Neural cell (in vitro differentiated cells): ENCODE measurements around the gene IL9. TPM values are rescaled to one million over a fixed set of nuclear protein-coding genes. Genes with fewer than 3 reads are reported as not detected.

Experiments
- H2AFZ ChIP-seq: fragments of 200-600, 300-800 bp; sonication (generic), shearing (Covaris generic); 2 replicates; pipeline ENCODE4 v1.6.0; 2014; ENCODE audit warnings: low read depth, mild to moderate bottlenecking, antibody characterized with exemption, low read length, moderate library complexity
- H3F3A ChIP-seq: fragments of 200-600 bp; shearing (Covaris generic); 2 replicates; pipeline ENCODE4 v1.6.1; 2016; ENCODE audit warnings: mild to moderate bottlenecking, moderate library complexity, mixed read lengths, antibody characterized with exemption, low read length; ENCODE audit not compliant: insufficient read depth, poor library complexity, severe bottlenecking
- H3K27ac ChIP-seq: fragments of 200-600, 300-800 bp; sonication (generic), shearing (Covaris generic); 2 replicates; pipeline ENCODE4 v1.5.1; 2014; ENCODE audit warnings: mild to moderate bottlenecking, low read length, moderate library complexity
- H3K27me3 ChIP-seq: fragments of 300-800, 200-600 bp; sonication (generic), shearing (Covaris generic); 2 replicates; pipeline ENCODE4 v1.6.0; 2014; ENCODE audit warnings: mild to moderate bottlenecking, low read depth, low read length, moderate library complexity; ENCODE audit not compliant: insufficient read depth
- H3K36me3 ChIP-seq: fragments of 300-800, 200-600 bp; sonication (generic), shearing (Covaris generic); 2 replicates; pipeline ENCODE4 v1.5.1; 2014; ENCODE audit warnings: mild to moderate bottlenecking, antibody characterized with exemption, low read length, moderate library complexity; ENCODE audit not compliant: insufficient read depth
- H3K4me2 ChIP-seq: fragments of 300-800, 200-600 bp; sonication (generic), shearing (Covaris generic); 2 replicates; pipeline ENCODE4 v1.6.0; 2014; ENCODE audit warnings: mild to moderate bottlenecking, low read length
- H3K4me3 ChIP-seq: fragments of 300-800, 200-600 bp; sonication (generic), shearing (Covaris generic); 2 replicates; pipeline ENCODE4 v1.5.1; 2014; ENCODE audit warnings: mild to moderate bottlenecking, low read length, moderate library complexity
- H3K79me2 ChIP-seq: fragments of 200-600 bp; shearing (Covaris generic); replicated peaks from 2 replicates; pipeline ENCODE4 v1.6.0; 2014; ENCODE audit warnings: mild to moderate bottlenecking, low read length, moderate library complexity; ENCODE audit not compliant: insufficient read depth
- H3K9ac ChIP-seq: fragments of 300-800, 200-600 bp; sonication (generic), shearing (Covaris generic); 2 replicates; pipeline ENCODE4 v1.6.1; 2016; ENCODE audit warnings: mild to moderate bottlenecking, low read length, mixed read lengths
- H3K9me2 ChIP-seq: fragments of 200-600 bp; shearing (Covaris generic); 2 replicates; pipeline ENCODE4 v1.6.1; 2016; ENCODE audit warnings: mild to moderate bottlenecking, low read length, mixed read lengths; ENCODE audit not compliant: insufficient read depth
- H3K9me3 ChIP-seq: fragments of 200-600, 300-800 bp; sonication (generic), shearing (Covaris generic); 2 replicates; pipeline ENCODE4 v1.6.1; 2016; ENCODE audit warnings: mild to moderate bottlenecking, mixed run types, low read length, moderate library complexity, mixed read lengths
- H4K20me1 ChIP-seq: fragments of 200-600 bp; shearing (Covaris generic); 2 replicates; pipeline ENCODE4 v1.6.1; 2016; ENCODE audit warnings: mild to moderate bottlenecking, mixed run types; ENCODE audit not compliant: insufficient read depth
- CTCF ChIP-seq: fragments of 450-650 bp; IDR thresholded peaks from 2 replicates; pipeline ENCODE4 v1.5.1; 2014; ENCODE audit warnings: antibody characterized with exemption, mild to moderate bottlenecking, moderate library complexity; ENCODE audit not compliant: poor library complexity, severe bottlenecking
- EP300 ChIP-seq: fragments of 450-650 bp; conservative IDR thresholded peaks from 2 replicates; pipeline ENCODE4 v1.6.1; 2014; ENCODE audit warnings: antibody characterized with exemption, mild to moderate bottlenecking, moderate library complexity; ENCODE audit not compliant: poor library complexity, severe bottlenecking
- EZH2 ChIP-seq: fragments of 200-600, 300-800 bp; shearing (Covaris generic), sonication (generic); IDR thresholded peaks from 2 replicates; pipeline ENCODE4 v1.6.1; 2014; ENCODE audit warnings: antibody characterized with exemption, low read length, borderline replicate concordance, mild to moderate bottlenecking; ENCODE audit not compliant: insufficient read depth, poor library complexity, severe bottlenecking
- MXI1 ChIP-seq: fragments of 450-650 bp; conservative IDR thresholded peaks from 2 replicates; pipeline ENCODE4 v1.6.1; 2014; ENCODE audit warnings: antibody characterized with exemption, mild to moderate bottlenecking; ENCODE audit not compliant: poor library complexity, severe bottlenecking
- POLR2AphosphoS5 ChIP-seq: IDR thresholded peaks from 2 replicates; pipeline ENCODE4 v1.6.1; 2012
- RAD21 ChIP-seq: fragments of 450-650 bp; conservative IDR thresholded peaks from 2 replicates; pipeline ENCODE4 v1.6.1; 2014; ENCODE audit warnings: antibody characterized with exemption, mild to moderate bottlenecking, moderate library complexity
- SMC3 ChIP-seq: fragments of 450-650 bp; conservative IDR thresholded peaks from 2 replicates; pipeline ENCODE4 v1.6.1; 2014; ENCODE audit warnings: antibody characterized with exemption, mild to moderate bottlenecking, moderate library complexity; ENCODE audit not compliant: poor library complexity
- TAF1 ChIP-seq: IDR thresholded peaks from 2 replicates; pipeline ENCODE4 v1.6.1; 2012; ENCODE audit warnings: low read depth
- polyA plus RNA-seq: library from polyadenylated mRNA; depleted of rRNA; stranded (reverse); fragments of >200 nt; gene quantifications from 2 replicates; pipeline ENCODE4 v1.2.3, GENCODE V29; 2014
- TF ChIP-seq, protein P1 (sequence below): IDR thresholded peaks from 2 replicates; pipeline ENCODE4 v1.6.1; 2012; ENCODE audit warnings: borderline replicate concordance

The IL9 gene
- polyA plus RNA-seq, 1 donor from 2014 or later: not detected

DNA sequence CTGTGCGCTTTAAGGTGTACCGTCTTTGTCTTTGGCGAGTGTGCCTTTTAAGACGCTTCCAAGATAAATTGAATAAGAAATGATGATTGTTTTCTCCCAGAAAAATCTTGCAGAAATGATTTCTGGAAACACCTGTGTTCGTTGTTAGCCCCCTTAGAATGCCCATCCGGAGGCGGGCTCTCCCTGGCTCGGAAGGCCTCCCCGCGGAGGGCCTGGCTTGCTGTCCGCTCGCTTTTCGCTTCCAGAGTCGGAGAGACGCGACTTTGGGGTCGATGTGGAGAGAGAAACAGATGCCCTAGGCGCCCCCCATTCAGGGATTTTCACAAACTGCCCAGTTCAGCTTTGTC lies 35.3 kb upstream of the IL9 start:
- Histone ChIP-seq H3K9me3 (peaks cover 5% of the 10 kb centered on the region), H3F3A (no peaks in the 10 kb centered on the region), H3K27ac (no peak overlapping the region), H3K9me2 (no peaks in the 10 kb centered on the region), H4K20me1 (no peaks in the 10 kb centered on the region), H3K79me2 (no peaks in the 10 kb centered on the region), H3K36me3 (no peaks in the 10 kb centered on the region), H3K27me3 (peaks cover 67% of the 10 kb centered on the region), H3K4me3 (peak overlapping the region; percentile 59), H3K9ac (no peak overlapping the region), H2AFZ (no peak overlapping the region), H3K4me2 (no peak overlapping the region)
- TF ChIP-seq CTCF: no peak
- no peak for TF ChIP-seq TAF1
- TF ChIP-seq EP300: no peak
- TF ChIP-seq EZH2: no peak
- no peak for TF ChIP-seq SMC3
- no peak for TF ChIP-seq MXI1
- no peak for TF ChIP-seq RAD21
- no peak for TF ChIP-seq POLR2AphosphoS5
- TF ChIP-seq, protein P1, sequence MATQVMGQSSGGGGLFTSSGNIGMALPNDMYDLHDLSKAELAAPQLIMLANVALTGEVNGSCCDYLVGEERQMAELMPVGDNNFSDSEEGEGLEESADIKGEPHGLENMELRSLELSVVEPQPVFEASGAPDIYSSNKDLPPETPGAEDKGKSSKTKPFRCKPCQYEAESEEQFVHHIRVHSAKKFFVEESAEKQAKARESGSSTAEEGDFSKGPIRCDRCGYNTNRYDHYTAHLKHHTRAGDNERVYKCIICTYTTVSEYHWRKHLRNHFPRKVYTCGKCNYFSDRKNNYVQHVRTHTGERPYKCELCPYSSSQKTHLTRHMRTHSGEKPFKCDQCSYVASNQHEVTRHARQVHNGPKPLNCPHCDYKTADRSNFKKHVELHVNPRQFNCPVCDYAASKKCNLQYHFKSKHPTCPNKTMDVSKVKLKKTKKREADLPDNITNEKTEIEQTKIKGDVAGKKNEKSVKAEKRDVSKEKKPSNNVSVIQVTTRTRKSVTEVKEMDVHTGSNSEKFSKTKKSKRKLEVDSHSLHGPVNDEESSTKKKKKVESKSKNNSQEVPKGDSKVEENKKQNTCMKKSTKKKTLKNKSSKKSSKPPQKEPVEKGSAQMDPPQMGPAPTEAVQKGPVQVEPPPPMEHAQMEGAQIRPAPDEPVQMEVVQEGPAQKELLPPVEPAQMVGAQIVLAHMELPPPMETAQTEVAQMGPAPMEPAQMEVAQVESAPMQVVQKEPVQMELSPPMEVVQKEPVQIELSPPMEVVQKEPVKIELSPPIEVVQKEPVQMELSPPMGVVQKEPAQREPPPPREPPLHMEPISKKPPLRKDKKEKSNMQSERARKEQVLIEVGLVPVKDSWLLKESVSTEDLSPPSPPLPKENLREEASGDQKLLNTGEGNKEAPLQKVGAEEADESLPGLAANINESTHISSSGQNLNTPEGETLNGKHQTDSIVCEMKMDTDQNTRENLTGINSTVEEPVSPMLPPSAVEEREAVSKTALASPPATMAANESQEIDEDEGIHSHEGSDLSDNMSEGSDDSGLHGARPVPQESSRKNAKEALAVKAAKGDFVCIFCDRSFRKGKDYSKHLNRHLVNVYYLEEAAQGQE: no peak

GRCh38 chr5:135930029-135930948 lies 34.6 kb upstream of the IL9 start:
- H3K9ac ChIP-seq: no peak overlapping the region
- TF ChIP-seq CTCF (peak; percentile 7), TAF1 (no peak), EZH2 (peak; percentile 76)
- peaks cover 5% of the 10 kb centered on the region for H3K9me3 ChIP-seq
- H2AFZ ChIP-seq: no peak overlapping the region
- peak overlapping the region; percentile 59 for H3K4me3 ChIP-seq
- no peaks in the 10 kb centered on the region for H3K36me3 ChIP-seq
- no peaks in the 10 kb centered on the region for H3F3A ChIP-seq
- no peak overlapping the region for H3K27ac ChIP-seq
- no peaks in the 10 kb centered on the region for H3K79me2 ChIP-seq
- H3K9me2 ChIP-seq: no peaks in the 10 kb centered on the region
- H3K4me2 ChIP-seq: no peak overlapping the region
- H3K27me3 ChIP-seq: peaks cover 67% of the 10 kb centered on the region
- H4K20me1 ChIP-seq: no peaks in the 10 kb centered on the region
